ENCODE measurements around the gene ZFP62. TPM values are rescaled to one million over a fixed set of nuclear protein-coding genes. Genes with fewer than 3 reads are reported as not detected.
"Not testable (repeated sequence)": the region's sequence is repeated elsewhere in the genome, so short reads cannot be mapped to it uniquely, and the experiment has no call there.

ZFP62 gene
- total RNA-seq, 1 experiment from 2014 or later = 30.7 TPM

GRCh38 chr5:180829726-180830125 is 31.4 kb downstream of the ZFP62 start:
- ChIA-PET RAD21 (ENCODE audit: low non-redundant PET in 1 of 2, low total read pairs in 2 of 2, uncharacterized antibody in 2 of 2, unreplicated experiment in 2 of 2) (interaction anchor here in 1 of 2 experiments (0.6 kb wide), 1 partner anchor 11 kb away, joined by 4 read pairs; no protein-coding TSS in a partner anchor), POLR2A (no interaction called here), CTCF (no interaction called here)
- no peak for ATAC-seq
- intact Hi-C loops (cut with micrococcal nuclease) = no loop called here
- no peak for DNase-seq (ENCODE audit: low read depth, low spot score)
- Histone ChIP-seq H3K27me3 (ENCODE audit: insufficient read depth, low read length) (no peaks in the 10 kb centered on the region), H3K9ac (ENCODE audit: low read length) (no peak overlapping the region), H3K4me1 (ENCODE audit: control insufficient read depth in 1 of 2, insufficient read depth in 2 of 2, low read length in 2 of 2) (peaks cover 10 to 40% of the 10 kb centered on the region in 2 experiments; a peak in 3 of 4 replicates), H3K36me3 (ENCODE audit: control insufficient read depth in 1 of 2, insufficient read depth in 2 of 2, low read length in 2 of 2) (0 out of 4 replicates have a peak, but pooled peaks cover 0 to 6% of the 10 kb centered on the region in 2 experiments), H3K9me2 (ENCODE audit: insufficient read depth) (no peaks in the 10 kb centered on the region), H3K27ac (ENCODE audit: low read depth, low read length) (no peak overlapping the region), H3K79me2 (ENCODE audit: insufficient read depth, low read length) (peaks cover 18% of the 10 kb centered on the region; the same call in 1 of the 2 replicates), H2AFZ (ENCODE audit: low read depth, low read length, poor library complexity, severe bottlenecking) (no peak overlapping the region), H3K9me3 (ENCODE audit: control insufficient read depth in 1 of 2, insufficient read depth in 1 of 2, low read depth in 1 of 2, low read length in 2 of 2) (peaks cover 0 to 8% of the 10 kb centered on the region in 2 experiments; a peak in 1 of 4 replicates), H3K4me3 (replicated peaks in 1 of 2; ENCODE audit: low read depth in 1 of 2, low read length in 2 of 2) (no peak overlapping the region), H3K4me2 (ENCODE audit: low read length) (peak overlapping the region; percentile 99; the same call in 1 of the 2 replicates), H4K20me1 (ENCODE audit: insufficient read depth) (no peaks in the 10 kb centered on the region)
- no TSS peak for BruUV-seq (replicated peaks)
- TF ChIP-seq MAX (IDR thresholded peaks at IDR 0.05) (no peak), EZH2phosphoT487 (IDR thresholded peaks at IDR 0.05; ENCODE audit: borderline replicate concordance) (no peak), RAD21 (IDR thresholded peaks at IDR 0.05; ENCODE audit: low read depth) (no peak), EZH2 (IDR thresholded peaks at IDR 0.05) (no peak), CEBPB (IDR thresholded peaks at IDR 0.05; ENCODE audit: low read depth) (no peak), CTCF (IDR thresholded peaks at IDR 0.05 in 2 of 3, conservative IDR thresholded peaks at IDR 0.05 in 1 of 3; ENCODE audit: borderline replicate concordance in 1 of 3, insufficient read depth in 1 of 3, low read depth in 2 of 3, low read length in 2 of 3) (no peak), POLR2A (IDR thresholded peaks at IDR 0.05; ENCODE audit: borderline replicate concordance, extremely low read depth, insufficient read depth, insufficient read length) (no peak), REST (IDR thresholded peaks at IDR 0.05; ENCODE audit: low read depth) (no peak), FOSL1 (IDR thresholded peaks at IDR 0.05; ENCODE audit: low read depth) (no peak), ZNF274 (IDR thresholded peaks at IDR 0.05; ENCODE audit: low read depth, low read length) (no peak), CBX3 (IDR thresholded peaks at IDR 0.05; ENCODE audit: low read depth) (no peak), POLR2AphosphoS5 (IDR thresholded peaks at IDR 0.05; ENCODE audit: low read depth, low read length) (no peak), ELF1 (IDR thresholded peaks at IDR 0.05; ENCODE audit: borderline replicate concordance, low read depth) (no peak)

GRCh38 chr5:180828756-180829531 is 32.1 kb downstream of the ZFP62 start:
- H3K27me3 ChIP-seq (ENCODE audit: insufficient read depth, low read length); H3K4me2 ChIP-seq (ENCODE audit: low read length); H3K4me3 ChIP-seq (replicated peaks in 1 of 2; ENCODE audit: low read depth in 1 of 2, low read length in 2 of 2); BruUV-seq (replicated peaks); H2AFZ ChIP-seq (ENCODE audit: low read depth, low read length, poor library complexity, severe bottlenecking); H3K9ac ChIP-seq (ENCODE audit: low read length); ATAC-seq; intact Hi-C loops (cut with micrococcal nuclease); POLR2A ChIA-PET; H3K9me2 ChIP-seq (ENCODE audit: insufficient read depth); H3K36me3 ChIP-seq (ENCODE audit: control insufficient read depth in 1 of 2, insufficient read depth in 2 of 2, low read length in 2 of 2); H4K20me1 ChIP-seq (ENCODE audit: insufficient read depth); H3K9me3 ChIP-seq (ENCODE audit: control insufficient read depth in 1 of 2, insufficient read depth in 1 of 2, low read depth in 1 of 2, low read length in 2 of 2); H3K27ac ChIP-seq (ENCODE audit: low read depth, low read length); RAD21 ChIA-PET (ENCODE audit: low non-redundant PET in 1 of 2, low total read pairs in 2 of 2, uncharacterized antibody in 2 of 2, unreplicated experiment in 2 of 2); DNase-seq (ENCODE audit: low read depth, low spot score); CTCF ChIA-PET: not testable (repeated sequence)
- peaks cover 10 to 40% of the 10 kb centered on the region in 2 experiments; a peak in 3 of 4 replicates for H3K4me1 ChIP-seq (ENCODE audit: control insufficient read depth in 1 of 2, insufficient read depth in 2 of 2, low read length in 2 of 2)
- H3K79me2 ChIP-seq (ENCODE audit: insufficient read depth, low read length) = peaks cover 18% of the 10 kb centered on the region; the same call in 1 of the 2 replicates
